ENCODE results near the gene RBM33. TPM values are rescaled to one million over a fixed set of nuclear protein-coding genes. Genes with fewer than 3 reads are reported as not detected.

The RBM33 gene
- total RNA-seq, 1 donor from 2014 or later = 117 TPM

- no peak for ATAC-seq (ENCODE audit: low read depth)
- no peak overlapping the region for H3K27ac Mint-ChIP-seq
- peaks cover 3% of the 10 kb centered on the region for H3K4me1 Mint-ChIP-seq
- intact Hi-C loops (cut with micrococcal nuclease) = no loop called here
- no peaks in the 10 kb centered on the region for H3K9me3 Mint-ChIP-seq
- no peaks in the 10 kb centered on the region for H3K36me3 Mint-ChIP-seq (ENCODE audit: low read depth)
- TF ChIP-seq CTCF (IDR thresholded peaks at IDR 0.05) = no peak
- CTCF ChIA-PET = interaction anchor here (0.7 to 1.6 kb wide), 3 partner anchors 26 to 137 kb away, joined by 3 read pairs; no protein-coding TSS in a partner anchor
- POLR2A ChIA-PET = no interaction called here
- no peak for DNase-seq
- H3K4me3 Mint-ChIP-seq = no peak overlapping the region
- H3K27me3 Mint-ChIP-seq = peaks cover 18% of the 10 kb centered on the region
These were observed 42.3 kb upstream of the RBM33 start for GRCh38 chr7:155602156-155602555.

- no peak for DNase-seq
- peaks cover 3% of the 10 kb centered on the region for H3K4me1 Mint-ChIP-seq
- no peak overlapping the region for H3K27ac Mint-ChIP-seq
- ATAC-seq (ENCODE audit: low read depth) = no peak
- H3K36me3 Mint-ChIP-seq (ENCODE audit: low read depth) = no peaks in the 10 kb centered on the region
- TF ChIP-seq CTCF (IDR thresholded peaks at IDR 0.05) = no peak
- H3K9me3 Mint-ChIP-seq = no peaks in the 10 kb centered on the region
- H3K4me3 Mint-ChIP-seq = no peak overlapping the region
- POLR2A ChIA-PET = no interaction called here
- CTCF ChIA-PET = interaction anchor here (1.0 to 1.6 kb wide), 2 partner anchors 27 to 136 kb away, joined by 3 read pairs; no protein-coding TSS in a partner anchor
- intact Hi-C loops (cut with micrococcal nuclease) = no loop called here
- H3K27me3 Mint-ChIP-seq = peaks cover 18% of the 10 kb centered on the region
These were observed 41.7 kb upstream of the RBM33 start for GRCh38 chr7:155602750-155603149.

GRCh38 chr7:155603205-155603857 lies 41.1 kb upstream of the RBM33 start:
- Mint-ChIP-seq H3K36me3 (ENCODE audit: low read depth) (no peaks in the 10 kb centered on the region), H3K4me3 (no peak overlapping the region), H3K27me3 (peaks cover 18% of the 10 kb centered on the region), H3K9me3 (no peaks in the 10 kb centered on the region), H3K4me1 (peaks cover 3% of the 10 kb centered on the region), H3K27ac (no peak overlapping the region)
- ATAC-seq (ENCODE audit: low read depth) (no peak), DNase-seq (no peak)
- POLR2A ChIA-PET = no interaction called here
- TF ChIP-seq CTCF (IDR thresholded peaks at IDR 0.05) = no peak
- intact Hi-C loops (cut with micrococcal nuclease) = no loop called here
- CTCF ChIA-PET = interaction anchor here (1.6 kb wide), 1 partner anchor 136 kb away, joined by 3 read pairs; no protein-coding TSS in a partner anchor

GRCh38 chr7:155603858-155604503 lies 40.5 kb upstream of the RBM33 start:
- no peak for DNase-seq
- H3K4me1 Mint-ChIP-seq = no peaks in the 10 kb centered on the region
- CTCF ChIA-PET = interaction anchor here (1.6 kb wide), 1 partner anchor 135 kb away, joined by 3 read pairs; no protein-coding TSS in a partner anchor
- no peak for ATAC-seq (ENCODE audit: low read depth)
- no peaks in the 10 kb centered on the region for H3K9me3 Mint-ChIP-seq
- no peak overlapping the region for H3K4me3 Mint-ChIP-seq
- no peak overlapping the region for H3K27ac Mint-ChIP-seq
- no peaks in the 10 kb centered on the region for H3K36me3 Mint-ChIP-seq (ENCODE audit: low read depth)
- POLR2A ChIA-PET = no interaction called here
- intact Hi-C loops (cut with micrococcal nuclease) = no loop called here
- peaks cover 13% of the 10 kb centered on the region for H3K27me3 Mint-ChIP-seq
- no peak for TF ChIP-seq CTCF (IDR thresholded peaks at IDR 0.05)

- POLR2A ChIA-PET = no interaction called here
- H3K9me3 Mint-ChIP-seq = no peaks in the 10 kb centered on the region
- peaks cover 8% of the 10 kb centered on the region for H3K27me3 Mint-ChIP-seq
- no peaks in the 10 kb centered on the region for H3K36me3 Mint-ChIP-seq (ENCODE audit: low read depth)
- no peak for ATAC-seq (ENCODE audit: low read depth)
- no peak for DNase-seq
- intact Hi-C loops (cut with micrococcal nuclease) = no loop called here
- H3K4me1 Mint-ChIP-seq = no peaks in the 10 kb centered on the region
- no peak overlapping the region for H3K27ac Mint-ChIP-seq
- TF ChIP-seq CTCF (IDR thresholded peaks at IDR 0.05) = no peak
- H3K4me3 Mint-ChIP-seq = no peak overlapping the region
- CTCF ChIA-PET = no interaction called here
These were observed 39.9 kb upstream of the RBM33 start for GRCh38 chr7:155604504-155604997.
